NCI-H187 (cell line): ENCODE data around the gene SHB.

Experiments used
- DNase-seq, 2 experiments: peaks; one replicate each; lab custom pipeline; 2025; lab: John Stamatoyannopoulos, UW

The SHB gene

DNA sequence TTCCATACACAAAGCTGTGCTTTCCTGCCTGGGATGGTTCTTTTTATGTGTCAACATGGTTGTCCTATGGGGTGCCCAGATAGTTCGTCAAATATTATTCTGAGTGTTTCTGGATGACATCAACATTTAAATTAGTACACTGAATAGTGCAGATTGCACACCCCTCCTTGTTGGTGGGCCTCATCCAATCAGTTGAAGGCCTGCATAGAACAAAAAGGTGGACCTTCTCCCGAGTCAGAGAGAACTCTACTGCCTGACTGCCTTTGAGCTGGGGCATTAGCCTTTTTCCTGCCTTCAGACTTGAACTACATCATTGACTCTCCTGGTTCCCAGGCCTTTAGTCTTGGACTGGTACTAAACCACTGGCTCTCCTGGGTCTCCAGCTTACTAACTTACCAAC lies 80.4 kb downstream of the SHB start:
- no peak for DNase-seq

DNA sequence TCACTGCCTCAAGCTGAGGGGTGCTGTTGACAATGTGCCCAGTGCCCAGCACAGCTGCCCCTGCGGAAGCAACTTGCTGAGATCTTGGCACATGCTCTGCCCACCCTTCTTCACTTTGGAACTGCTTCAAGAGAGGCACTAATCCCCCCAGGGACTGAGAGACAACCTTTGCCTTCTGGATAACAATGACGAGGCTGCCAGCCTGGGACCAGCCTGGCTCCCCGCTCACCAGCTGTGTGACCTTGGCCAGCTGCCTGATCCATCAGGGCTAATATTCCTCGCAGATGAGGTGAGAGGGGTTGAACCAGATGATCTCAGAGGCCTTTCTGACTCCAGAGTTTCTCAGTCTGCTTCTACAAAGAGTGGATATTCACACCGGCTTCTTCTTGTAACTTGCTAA lies 81.0 kb downstream of the SHB start:
- DNase-seq, result no peak

- DNase-seq, result no peak
Observed at GRCh38 chr9:37987467-37987981, 81.5 kb downstream of the SHB start.

DNA sequence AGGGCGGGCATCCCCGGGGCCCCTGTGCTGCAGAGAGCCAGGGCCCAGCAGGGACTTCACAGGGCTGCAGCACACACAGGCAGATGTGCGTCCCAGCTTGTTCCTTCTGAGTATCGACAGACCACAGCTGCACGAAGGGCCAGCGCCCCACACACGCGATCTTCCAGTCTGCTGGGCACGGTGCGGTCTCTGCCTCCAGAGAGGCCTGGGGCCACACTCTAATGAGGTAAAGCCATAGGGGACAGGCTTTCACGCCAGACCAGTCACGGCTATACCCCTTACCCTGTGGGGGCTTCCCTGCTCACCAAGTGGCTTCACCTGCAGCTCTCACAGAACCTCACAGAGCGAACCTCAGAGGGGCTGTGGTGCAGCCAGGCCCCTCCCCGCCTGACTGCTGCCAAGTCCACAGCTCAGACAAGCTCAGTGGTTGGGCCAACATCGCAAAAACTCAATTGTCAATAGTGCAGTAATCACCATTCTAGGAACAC lies 82.2 kb downstream of the SHB start:
- no peak for DNase-seq

GRCh38 chr9:37986001-37986400 lies 83.0 kb downstream of the SHB start:
- DNase-seq, result no peak

GRCh38 chr9:37984672-37985611 lies 84.1 kb downstream of the SHB start:
- DNase-seq, result no peak

DNA sequence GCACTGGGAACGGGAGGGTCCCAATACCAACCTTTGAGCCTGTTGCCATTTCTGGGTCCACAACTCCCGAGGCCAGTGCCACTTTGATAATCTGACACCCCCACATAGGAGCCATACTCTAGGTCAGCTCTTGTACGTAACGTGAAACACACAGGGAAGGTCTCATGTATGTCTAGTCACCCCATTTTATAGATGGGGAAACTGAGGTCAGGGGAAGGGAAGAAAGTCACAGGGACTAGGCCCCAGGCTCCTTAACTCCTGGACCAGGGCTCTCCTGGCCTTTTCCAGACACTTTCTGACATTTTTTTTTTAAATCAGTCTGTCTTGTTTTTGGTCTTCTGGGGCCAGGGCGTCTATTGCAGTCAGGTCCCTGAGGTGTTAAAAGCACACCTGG lies 84.8 kb downstream of the SHB start:
- DNase-seq, result no peak

DNA sequence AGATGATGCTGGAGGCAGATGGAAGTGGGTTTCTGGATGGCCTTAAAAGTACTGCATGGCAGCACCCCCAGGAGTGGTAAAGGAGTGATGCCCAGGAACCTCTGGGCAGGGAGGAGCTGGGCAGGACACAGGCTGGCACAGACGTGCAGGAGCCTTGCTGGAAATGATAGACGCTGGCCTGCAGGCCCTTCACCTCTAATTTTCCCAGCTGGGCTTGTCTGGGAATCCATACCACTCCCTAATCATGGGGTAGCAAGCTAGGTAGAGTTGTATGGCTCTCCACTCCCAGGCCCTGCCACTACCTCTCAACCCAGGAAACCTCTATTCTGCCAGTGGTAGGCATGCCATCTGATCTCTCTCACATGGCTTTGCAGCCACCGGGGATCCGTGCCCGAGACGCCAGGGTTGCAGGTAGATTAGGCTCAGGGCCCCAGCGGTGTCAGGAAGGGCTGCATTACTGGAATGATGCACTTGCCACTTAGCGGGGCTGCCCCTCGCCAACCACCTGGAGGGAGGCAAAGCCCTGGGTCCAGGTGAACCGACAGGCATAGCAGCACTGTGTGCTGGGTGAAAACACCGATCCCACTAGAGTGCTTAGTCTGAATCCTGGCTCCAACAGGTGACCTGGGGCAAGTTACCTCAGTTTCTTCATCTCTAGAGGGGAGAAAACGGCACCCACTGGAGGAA lies 85.5 kb downstream of the SHB start:
- DNase-seq, result no peak

DNA sequence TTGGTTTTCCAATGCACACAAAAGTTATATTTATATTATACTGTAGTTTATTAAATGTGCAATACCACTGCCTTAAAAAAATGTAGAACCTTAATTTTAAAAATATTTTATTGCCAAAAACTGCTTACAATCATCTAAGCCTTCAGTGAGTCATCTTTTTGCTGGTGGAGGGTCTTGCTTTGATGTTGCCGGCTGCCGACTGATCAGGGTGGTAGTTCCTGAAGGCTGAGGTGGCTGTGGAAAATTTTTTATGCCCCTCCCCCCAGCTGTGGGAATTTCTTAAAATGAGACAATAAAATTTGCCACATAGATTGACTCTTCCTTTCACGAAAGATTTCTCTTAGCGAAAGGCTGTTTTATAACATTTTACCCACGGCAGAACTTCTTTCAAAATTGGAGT lies 89.2 kb downstream of the SHB start:
- no peak for DNase-seq

GRCh38 chr9:37978983-37979382 lies 90.0 kb downstream of the SHB start:
- no peak for DNase-seq

DNA sequence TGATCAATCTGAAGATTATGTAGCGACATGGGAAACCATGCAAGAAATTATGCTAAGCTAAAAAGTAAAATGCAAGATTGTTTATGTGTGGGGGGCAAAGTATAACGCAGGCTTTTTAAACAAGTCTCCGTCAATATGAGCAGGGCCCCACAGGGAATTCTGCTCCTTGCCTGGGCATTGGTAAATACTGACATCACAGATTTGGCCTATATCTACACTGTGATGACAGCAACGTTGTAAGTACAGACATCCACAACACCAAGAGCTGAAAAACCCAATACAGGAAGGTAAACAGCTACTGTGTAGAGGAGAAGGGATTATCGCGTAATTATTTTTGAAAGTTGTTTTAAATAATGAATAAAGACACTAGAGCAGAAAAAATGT lies 90.6 kb downstream of the SHB start:
- DNase-seq, result no peak

DNA sequence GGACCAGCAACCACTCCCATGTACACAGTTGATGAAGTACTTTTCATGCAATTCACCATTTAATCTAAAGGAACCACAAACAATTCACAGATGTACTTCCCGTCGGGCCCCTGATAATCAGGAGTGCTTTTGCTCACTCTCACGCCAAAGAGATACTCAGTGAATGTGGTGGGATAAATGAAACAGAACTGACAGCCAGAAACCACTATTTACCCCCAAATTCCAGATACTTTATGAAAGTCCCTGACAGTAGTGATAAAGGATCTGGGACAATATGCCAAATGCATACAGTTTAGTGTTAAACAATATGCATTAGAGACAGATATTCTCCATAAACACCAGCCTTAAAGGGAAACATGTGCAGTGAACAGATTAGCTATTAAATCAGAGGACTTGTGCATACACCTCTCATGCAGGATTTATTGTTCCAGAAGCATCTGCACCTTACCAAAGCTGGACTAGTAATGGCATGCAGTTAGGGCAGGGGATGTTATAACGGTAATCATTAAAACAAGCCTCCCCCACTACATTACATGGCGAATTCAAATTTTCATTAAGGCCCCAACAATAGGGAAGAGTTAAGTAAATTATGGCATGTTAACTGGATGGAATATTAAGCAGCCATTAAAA lies 91.1 kb downstream of the SHB start:
- DNase-seq, result no peak

DNA sequence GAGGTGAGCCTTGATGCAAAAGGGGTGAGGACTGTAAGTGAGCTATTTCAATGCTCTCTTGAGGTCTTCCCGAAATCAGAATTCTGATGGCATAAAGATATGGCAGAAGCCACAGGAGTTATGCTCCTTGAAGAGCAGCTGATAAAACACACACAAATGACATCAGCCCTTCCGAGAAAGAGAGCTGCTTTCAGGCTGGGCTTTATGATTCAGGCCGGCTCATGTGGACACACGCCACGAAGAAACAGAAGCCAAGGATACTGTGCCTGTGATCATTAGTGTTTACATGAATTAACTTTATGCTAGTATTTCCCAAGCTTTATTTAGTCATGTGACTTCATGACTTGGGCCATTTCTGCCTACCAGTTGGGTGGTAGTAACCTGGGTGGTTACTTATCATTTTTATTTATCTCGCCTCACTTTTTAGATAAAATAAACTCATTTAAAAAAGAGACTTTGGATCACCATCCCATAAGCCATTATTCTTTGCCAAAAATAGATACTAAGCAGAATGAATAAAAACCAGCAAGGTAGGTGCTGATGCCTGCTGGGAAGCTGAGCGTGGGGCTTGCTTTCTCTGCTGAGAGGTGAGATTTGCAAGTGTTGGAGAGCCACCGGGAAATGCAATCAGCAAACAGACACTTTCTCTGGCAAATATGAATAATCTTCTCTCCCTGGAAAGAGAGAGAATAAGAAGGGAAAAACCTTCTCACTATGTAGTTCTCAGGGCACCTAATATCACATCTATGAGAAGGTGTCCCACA lies 92.1 kb downstream of the SHB start:
- DNase-seq, result no peak

- DNase-seq, result no peak
Observed at GRCh38 chr9:37975639-37976038, 93.4 kb downstream of the SHB start.

- no peak for DNase-seq
Observed at GRCh38 chr9:37974506-37975173, 94.4 kb downstream of the SHB start.

DNA sequence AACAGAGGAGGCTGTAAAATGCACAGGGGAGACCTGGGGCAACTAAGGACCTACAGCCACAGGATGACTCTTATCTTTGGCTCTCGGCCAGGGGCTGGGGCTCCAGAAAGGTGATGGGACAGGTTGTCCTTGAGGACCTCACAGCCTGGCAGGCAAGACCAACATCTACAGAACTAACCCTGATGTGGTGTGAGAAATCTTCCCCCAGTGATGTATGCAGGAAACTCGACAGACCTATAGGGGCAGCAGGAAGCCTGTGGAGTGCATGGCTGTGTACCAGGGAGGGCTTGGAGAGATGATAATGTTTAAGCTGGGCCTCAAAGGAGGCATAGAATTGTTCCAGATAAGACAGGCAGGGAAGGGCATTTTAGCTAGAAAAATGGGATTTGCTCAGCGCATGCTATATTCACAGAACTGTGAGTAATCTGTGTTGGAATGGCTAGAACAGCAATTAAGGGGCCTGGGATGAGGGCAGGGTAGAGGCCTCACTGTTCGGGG lies 96.6 kb downstream of the SHB start:
- no peak for DNase-seq

- no peak for DNase-seq
Observed at GRCh38 chr9:37971691-37972090, 97.3 kb downstream of the SHB start.

GRCh38 chr9:37971108-37971459 lies 97.9 kb downstream of the SHB start:
- DNase-seq, result no peak

DNA sequence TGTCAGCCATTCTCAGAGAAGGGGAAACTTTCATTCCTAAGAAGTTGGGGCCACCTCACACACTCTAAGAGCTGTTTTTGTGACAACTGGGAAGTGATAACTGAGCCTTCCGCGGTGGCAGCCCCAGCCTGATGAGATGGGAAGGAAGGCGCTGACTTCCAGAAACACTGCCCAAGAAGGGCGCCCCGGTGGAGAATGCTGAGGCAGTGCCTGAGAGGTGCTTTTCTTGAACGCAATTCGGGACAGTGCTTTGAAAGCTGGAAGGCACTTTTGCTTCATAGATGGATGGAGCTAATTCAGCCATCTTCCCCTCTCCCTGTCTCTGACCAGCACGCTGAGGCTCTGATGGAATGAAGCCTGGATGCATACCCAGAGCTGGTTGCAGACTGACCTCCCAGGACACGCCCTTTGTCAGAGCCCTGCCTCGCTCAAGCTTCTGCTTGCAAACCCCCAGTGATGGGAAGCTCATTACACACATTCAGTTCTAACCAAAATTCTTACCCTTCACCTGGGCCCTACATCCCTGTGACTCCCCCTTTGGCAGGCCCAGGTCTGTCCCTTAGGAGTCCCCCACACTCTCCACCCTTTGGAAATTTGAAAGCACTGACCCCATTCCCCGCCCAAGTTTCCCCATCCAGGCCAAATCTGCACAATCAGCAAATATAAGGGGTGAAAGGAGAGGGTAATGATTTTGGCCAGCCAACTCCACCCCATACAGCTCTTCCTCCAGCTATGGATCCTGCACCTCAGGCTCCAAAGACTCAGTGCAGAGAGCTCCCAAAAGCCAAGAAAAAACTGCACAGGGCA lies 98.5 kb downstream of the SHB start:
- DNase-seq, result no peak

GRCh38 chr9:37969558-37970300 lies 99.3 kb downstream of the SHB start:
- no peak for DNase-seq
